Hepatic stellate cell (primary cell): ENCODE data around the gene ERBB2.
A peak's percentile ranks its signal among the peaks of the same experiment; 100 is the strongest.
"Not testable (repeated sequence)": the region's sequence is repeated elsewhere in the genome, so short reads cannot be mapped to it uniquely, and the experiment has no call there.

Experiments used
- DNase-seq: peaks from one replicate; pipeline ENCODE4 v3.0.0; 2011; ENCODE audit warnings: low spot score

The ERBB2 gene

GRCh38 chr17:39745335-39746144 is 45.7 kb downstream of the ERBB2 start:
- DNase-seq: no peak

- no peak for DNase-seq
Measured at GRCh38 chr17:39746145-39746461, 46.2 kb downstream of the ERBB2 start.

- no peak for DNase-seq
Measured at GRCh38 chr17:39747745-39748144, 47.9 kb downstream of the ERBB2 start.

- DNase-seq: not testable (repeated sequence)
Measured at GRCh38 chr17:39748444-39749034, 48.7 kb downstream of the ERBB2 start.

GRCh38 chr17:39750131-39751015 is 50.5 kb downstream of the ERBB2 start:
- no peak for DNase-seq

- DNase-seq: no peak
Measured at GRCh38 chr17:39751016-39751543, 51.2 kb downstream of the ERBB2 start.

GRCh38 chr17:39751637-39752036 is 51.8 kb downstream of the ERBB2 start:
- DNase-seq: no peak

- no peak for DNase-seq
Measured at GRCh38 chr17:39752241-39752881, 52.5 kb downstream of the ERBB2 start.

- peak; percentile 60 for DNase-seq
Measured at GRCh38 chr17:39753514-39754160, 53.8 kb downstream of the ERBB2 start.

GRCh38 chr17:39754161-39754957 is 54.5 kb downstream of the ERBB2 start:
- DNase-seq: peak; percentile 99

GRCh38 chr17:39754958-39755553 is 55.2 kb downstream of the ERBB2 start:
- DNase-seq: no peak

GRCh38 chr17:39755554-39756379 is 55.9 kb downstream of the ERBB2 start:
- DNase-seq: no peak

GRCh38 chr17:39756380-39757079 is 56.7 kb downstream of the ERBB2 start:
- no peak for DNase-seq

GRCh38 chr17:39757176-39757662 is 57.4 kb downstream of the ERBB2 start:
- DNase-seq: no peak

- no peak for DNase-seq
Measured at GRCh38 chr17:39757931-39758873, 58.3 kb downstream of the ERBB2 start.

- DNase-seq: no peak
Measured at GRCh38 chr17:39759204-39759603, 59.3 kb downstream of the ERBB2 start.

GRCh38 chr17:39761861-39762496 is 62.1 kb downstream of the ERBB2 start:
- DNase-seq: no peak
